Activated T-helper 1 cell treated with Interleukin-2 at 50 U/mL for 16 hours (primary cell): ENCODE data around the gene ELMO3.

Experiments used
- DNase-seq: peaks from one replicate; pipeline ENCODE4 v3.0.0-alpha.2; 2020; ENCODE audit warnings: low read depth

The ELMO3 gene, protein sequence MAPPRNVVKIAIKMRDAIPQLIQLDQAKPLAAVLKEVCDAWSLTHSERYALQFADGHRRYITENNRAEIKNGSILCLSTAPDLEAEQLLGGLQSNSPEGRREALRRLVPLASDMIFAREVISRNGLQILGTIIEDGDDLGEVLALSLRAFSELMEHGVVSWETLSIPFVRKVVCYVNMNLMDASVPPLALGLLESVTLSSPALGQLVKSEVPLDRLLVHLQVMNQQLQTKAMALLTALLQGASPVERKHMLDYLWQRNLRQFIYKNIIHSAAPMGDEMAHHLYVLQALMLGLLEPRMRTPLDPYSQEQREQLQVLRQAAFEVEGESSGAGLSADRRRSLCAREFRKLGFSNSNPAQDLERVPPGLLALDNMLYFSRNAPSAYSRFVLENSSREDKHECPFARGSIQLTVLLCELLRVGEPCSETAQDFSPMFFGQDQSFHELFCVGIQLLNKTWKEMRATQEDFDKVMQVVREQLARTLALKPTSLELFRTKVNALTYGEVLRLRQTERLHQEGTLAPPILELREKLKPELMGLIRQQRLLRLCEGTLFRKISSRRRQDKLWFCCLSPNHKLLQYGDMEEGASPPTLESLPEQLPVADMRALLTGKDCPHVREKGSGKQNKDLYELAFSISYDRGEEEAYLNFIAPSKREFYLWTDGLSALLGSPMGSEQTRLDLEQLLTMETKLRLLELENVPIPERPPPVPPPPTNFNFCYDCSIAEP

DNA sequence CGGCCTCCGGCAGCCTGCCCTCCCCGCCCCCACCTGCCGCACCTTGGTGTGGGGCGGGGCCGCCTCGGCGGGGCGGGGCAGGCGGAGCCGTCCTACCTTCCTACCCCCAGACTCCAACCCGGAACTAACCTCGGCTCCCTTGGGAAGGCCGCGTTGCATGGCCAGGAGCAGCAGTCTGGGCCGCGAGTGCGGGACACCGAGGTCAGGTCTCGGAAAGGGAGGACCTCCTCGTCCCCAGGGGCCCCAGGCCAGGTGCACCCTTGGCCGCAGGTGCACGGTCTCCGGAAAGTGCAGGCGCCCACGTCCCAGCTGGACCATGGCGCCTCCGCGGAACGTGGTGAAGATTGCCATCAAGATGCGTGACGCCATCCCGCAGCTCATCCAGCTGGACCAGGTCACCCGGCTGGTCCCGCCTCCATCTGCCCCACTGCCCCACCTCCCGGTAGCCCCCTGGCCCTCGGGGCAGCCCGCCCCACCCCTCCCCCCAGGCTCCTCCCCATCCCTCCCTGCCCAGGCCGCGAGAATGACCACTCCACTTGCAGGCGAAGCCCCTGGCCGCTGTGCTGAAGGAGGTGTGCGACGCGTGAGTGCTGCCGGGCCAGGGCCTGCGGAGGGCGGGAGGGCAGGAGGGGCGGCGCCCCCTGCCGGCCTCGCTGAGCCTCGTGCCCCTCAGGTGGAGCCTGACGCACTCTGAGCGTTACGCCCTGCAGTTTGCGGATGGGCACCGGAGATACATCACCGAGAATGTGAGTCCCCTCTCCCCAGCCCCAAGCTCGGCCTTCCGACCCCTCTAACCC lies at the start of gene ELMO3:
ELMO3 (plus strand) TSS at position 121 of the 797 bp plus-strand sequence; CDS start at position 317, 196 bp downstream.
- DNase-seq, result no peak

DNA sequence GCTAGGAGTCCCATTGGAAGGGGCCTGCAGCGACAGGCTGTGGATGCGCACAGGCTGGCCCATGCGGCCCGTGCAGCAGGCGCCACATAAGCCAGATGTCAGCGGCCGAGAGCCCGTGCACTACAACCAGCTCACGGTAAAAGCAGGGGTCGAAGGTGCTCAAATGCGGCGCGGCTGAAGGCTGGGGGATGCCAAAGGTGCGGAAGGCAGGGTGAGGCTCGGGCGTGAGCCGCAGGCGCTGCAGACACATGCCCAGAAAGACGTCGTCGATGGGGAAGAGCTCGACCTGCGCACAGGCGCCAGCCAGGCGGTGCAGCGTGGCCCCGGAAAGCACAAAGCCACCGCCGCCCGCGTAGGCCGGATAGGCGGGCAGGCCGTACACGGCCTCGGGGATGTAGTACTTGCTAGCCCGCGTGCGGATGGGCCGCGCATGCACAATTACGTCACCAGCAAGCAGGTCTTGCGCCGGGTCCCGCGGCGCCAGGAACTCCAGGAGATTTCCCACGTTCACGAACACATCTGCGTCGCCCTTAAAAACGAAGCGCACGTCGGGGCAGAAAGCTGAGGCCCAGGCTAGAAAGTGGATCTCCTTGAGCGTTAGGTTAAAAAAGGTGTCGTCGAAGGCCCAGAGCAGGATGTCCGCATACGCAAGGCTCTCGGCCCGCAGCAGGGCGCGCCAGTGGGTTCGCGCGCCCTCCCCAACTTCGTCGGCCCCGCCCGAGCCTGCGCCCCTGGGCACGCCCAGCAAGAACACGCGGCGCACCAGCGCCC lies 49.5 kb upstream of the ELMO3 start:
- no peak for DNase-seq

DNA sequence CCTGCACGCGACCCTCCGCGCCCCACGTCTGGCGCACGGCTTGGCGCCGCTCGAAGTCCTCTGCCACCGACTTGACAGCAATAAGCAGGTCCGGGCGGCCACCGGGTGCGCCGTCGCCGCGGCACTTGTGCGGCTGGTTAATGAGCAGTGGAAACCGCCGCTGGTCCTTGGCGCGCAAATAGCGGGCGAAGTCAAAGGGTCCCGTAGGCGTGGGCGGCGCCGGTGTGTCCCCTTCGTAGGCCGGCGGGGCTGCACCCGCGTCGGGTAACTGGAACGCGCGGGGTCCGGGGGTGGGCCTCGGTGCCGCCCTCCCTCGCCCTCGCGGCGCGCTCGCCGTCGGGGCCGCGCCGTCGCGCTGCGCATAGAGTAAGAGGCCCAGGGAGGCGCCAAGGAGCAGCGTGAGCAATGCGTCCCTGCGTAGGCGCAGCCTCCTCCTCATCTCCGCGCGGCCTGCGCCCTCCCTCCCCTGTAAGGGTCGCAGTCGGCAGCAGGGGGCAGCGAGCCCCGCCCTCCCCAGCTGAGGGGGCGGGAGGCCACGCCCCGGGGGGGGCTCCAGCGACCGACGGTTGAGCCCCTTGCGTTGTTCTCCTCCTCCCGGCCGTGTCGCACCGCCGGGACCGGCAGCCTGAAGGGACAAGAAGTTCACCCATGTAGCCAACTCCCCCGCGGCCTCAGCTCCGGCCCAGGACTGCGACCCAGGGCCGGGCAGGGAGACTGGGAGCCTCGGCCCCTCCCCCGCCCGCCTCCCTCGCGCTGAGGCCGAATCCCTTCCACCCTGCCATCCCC lies 48.7 kb upstream of the ELMO3 start:
- no peak for DNase-seq

DNA sequence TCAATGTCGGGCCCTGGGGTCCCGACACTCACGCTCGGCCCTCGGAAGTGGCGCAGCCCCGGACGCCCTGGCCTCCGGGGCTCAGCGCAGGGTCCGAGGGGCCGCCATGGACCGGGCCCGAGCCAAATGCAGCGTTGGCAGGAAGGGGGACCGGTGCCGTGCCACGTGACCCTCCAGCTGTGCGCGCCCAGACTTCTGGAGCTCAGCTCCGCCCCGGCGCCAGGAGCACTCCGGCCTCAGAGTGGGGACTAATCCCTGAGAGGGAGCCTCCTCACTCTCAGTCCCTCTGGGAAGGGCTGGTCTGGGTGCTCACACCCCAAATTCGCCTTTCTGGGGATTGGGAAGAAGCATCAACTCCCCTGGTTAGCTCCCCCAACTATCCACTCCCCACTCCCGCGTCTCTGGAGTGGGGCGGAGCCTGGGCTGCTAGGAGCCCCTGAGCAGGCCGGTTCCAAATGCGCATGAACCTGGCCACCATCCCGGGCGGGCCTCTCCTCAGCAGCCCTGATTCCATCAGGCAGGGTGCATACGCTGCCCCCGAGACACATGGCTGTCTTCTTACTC lies 48.0 kb upstream of the ELMO3 start, which contains the start of gene B3GNT9:
B3GNT9 (minus strand) TSS at position 166 of the 564 bp plus-strand sequence. CDS start 513 bp downstream, outside the sequence.
- no peak for DNase-seq

DNA sequence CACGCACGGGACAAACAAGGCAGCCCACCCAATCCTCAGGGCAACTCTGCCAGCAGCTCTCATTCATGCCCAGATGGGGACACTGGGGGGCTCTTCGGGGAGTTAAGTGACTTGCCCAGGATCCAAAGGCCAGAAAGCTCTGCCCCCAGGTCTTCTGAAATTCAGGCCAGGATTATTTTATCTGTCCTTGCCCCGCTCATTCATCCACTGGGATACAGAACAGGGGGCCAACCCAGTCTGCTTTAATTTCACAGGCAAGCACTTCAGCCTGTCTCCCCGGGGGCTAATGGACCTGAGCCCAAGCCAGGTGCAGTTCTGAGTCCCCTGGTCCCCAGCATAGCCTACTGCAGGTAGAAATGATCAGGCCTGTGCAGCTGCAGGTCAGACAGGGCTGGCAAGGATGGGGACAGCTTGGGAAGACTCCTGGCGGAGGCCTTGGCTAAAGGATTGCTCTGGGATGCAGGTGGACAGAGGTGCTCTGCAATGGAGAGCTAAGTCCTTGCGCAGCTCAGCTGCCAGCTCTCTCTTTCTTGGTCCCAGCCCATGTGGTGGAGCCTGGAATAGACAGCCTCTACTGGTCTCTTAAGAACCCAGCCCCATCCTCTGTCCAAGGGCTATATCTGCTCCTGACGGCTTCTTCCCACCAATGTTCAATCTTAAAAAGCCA lies 47.4 kb upstream of the ELMO3 start:
- DNase-seq, result no peak

DNA sequence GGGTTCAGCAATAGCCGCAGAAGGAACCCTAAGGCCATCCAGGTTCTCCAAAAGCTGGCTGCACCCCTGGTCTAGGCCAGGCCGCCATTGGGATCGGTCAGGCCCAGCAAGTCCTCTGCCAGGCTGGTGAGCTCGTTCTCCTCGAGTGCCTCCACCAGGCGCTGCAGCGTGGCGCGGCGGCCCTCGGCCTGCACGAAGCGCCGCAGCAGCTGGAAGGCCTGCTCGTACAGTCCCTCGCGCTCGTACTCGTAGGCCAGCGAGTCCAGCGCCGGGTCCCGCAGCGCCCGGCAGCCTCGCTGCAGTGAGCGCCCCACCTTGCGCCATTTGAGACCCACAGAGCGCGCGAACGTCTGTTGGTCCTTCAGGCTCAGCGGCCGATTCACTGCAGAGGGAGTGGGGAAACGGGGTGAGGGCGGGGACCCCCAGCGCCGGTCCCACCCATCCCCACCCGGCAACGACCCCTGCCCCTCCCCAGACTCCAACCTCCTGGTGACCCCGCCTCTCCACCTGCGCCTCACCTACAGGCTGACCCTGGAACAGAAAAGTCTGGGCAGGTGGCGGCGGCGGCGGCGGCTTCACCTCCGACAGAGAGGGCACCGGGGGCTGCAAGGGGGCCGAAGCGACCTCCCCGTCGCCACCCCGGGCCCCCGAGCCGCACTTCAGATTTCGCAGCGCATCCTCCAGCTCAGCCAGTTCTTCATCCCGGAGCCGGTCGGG lies 44.2 kb upstream of the ELMO3 start:
- no peak for DNase-seq

DNA sequence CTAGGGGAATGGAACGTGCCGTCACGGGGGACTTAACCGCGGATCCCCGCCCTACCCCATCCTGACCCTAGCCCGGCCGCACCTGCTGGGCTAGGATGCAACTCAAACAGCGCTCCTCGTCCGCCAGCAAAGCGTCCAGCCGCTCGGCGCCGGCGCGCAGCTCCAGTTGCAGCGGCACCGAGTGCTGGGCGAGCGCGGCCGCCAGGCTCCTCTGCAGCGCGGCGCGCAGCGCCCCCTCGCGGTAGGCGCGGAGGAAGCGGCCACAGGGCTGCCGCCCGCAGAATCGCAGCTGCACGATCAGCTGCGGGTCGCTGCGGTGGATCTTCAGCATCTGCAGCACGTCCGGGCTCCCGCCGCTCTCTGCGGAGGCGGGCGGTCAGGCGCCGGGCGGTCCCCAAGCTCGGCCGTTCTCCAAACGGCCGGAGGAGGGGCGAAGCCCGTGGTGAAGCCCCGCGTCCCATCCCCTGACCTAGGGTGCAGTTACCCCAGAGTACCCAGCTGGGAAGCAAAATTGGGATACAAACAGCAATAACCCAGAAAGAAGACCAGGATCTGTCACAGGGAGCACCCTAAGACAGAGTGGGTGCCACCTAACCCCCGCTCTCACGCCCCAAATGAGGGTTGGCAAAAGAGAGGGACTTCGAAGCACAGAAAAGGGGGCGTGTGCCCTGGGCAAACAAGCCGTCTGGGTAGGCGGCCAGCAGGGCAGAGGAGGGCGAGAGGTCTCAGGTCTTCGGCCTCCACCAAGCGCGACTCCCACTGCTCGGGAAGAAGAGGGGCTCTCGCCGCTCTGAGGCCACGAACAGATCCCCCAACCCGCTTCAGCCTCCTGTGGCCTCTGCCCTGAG lies 43.4 kb upstream of the ELMO3 start:
- peak; percentile 75 for DNase-seq

DNA sequence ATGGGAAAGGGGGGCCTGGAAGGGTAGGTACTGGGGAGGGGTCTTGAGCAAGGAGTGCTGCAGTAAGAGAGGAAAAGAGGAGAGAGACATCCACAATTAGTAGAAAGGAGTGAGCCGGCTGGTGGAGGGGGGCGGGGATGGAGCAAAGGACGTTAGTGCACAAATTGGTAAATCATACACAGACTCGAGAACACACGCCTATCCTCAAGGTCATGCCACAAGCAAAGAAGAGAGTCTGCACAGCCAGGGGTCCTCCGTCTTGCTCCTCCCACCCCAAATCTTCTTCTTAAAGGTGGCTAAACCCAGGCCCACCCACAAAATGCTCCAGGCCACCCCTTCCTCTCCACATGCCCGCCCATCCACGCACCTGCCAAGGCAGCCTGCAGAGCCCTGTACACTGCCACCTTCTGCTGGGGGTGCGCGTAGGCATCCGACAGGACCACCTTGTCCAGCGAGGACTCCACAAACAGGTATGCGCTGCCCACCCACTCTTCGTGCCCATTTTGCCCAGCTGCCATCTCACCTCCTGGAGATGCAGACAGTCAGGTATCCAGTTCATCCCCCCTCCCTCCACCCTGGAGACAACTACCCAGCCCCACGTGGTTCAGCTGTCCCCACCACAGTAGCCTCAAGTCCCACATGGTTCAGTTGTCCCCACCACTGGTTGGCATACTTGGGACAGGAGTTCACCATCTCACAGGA lies 42.6 kb upstream of the ELMO3 start:
- no peak for DNase-seq

DNA sequence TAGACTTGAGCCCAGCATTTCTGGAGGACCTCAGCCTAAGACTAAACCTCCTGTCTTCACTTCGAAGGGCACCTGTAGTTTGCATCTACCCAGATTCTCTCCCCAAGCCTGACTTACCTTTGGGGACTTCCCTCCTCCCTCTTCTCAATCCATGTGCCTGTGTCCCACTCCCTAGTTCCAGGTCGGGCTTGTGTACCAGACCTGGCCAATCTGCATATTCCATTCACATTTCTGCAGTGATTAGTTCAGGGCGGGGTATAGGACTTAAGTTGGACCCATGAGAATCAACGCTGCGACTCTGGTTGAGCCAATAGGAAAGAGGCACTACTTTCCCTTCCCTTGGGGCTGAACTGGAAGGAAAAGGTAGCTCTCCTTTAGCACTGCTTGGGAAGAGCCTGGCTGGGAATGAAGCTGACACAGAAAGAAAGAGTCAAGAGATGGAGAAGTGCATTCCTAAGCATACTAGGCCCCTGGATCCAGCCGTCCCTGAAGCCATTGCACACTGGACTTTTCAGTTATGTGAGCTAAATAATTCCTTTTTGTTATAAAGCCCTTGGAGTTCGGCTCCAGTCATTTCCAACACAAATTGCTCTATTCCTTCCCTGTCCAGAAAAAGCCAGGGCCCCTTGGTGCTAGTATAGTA lies 41.7 kb upstream of the ELMO3 start:
- no peak for DNase-seq

DNA sequence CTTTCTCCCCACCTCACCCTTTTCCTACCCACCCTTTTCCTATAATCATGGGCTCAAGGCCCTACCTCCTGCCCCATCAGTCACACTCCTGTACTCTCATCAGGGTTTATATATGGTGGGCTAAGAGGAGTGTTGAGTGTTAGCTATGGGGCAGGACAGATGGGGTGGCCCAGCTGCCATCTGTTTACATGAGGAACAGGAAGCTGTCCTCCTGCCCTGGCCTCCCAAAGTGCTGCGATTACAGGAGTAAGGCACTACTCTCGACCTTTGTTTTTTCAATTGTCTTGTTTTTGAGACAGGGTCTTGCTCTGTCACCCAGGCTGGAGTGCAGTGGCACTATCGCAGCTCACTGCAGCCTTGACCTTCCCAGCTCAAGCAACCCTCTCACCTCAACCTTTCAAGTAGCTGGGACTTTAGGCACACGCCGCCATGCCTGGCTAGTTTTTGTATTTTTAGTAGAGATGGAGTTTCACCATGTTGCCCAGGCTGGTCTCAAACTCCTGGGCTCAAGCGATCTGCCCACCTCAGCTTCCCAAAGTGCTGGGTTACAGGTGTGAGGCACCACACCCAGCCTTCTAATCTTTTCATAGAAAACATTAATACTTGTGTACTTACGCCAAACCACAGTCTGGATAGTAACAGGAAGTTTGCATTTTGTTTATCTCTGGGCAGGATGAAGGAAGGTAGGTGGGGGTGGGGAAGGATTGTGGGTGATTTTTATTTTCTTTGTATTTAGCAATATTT lies 40.9 kb upstream of the ELMO3 start:
- DNase-seq, result no peak

DNA sequence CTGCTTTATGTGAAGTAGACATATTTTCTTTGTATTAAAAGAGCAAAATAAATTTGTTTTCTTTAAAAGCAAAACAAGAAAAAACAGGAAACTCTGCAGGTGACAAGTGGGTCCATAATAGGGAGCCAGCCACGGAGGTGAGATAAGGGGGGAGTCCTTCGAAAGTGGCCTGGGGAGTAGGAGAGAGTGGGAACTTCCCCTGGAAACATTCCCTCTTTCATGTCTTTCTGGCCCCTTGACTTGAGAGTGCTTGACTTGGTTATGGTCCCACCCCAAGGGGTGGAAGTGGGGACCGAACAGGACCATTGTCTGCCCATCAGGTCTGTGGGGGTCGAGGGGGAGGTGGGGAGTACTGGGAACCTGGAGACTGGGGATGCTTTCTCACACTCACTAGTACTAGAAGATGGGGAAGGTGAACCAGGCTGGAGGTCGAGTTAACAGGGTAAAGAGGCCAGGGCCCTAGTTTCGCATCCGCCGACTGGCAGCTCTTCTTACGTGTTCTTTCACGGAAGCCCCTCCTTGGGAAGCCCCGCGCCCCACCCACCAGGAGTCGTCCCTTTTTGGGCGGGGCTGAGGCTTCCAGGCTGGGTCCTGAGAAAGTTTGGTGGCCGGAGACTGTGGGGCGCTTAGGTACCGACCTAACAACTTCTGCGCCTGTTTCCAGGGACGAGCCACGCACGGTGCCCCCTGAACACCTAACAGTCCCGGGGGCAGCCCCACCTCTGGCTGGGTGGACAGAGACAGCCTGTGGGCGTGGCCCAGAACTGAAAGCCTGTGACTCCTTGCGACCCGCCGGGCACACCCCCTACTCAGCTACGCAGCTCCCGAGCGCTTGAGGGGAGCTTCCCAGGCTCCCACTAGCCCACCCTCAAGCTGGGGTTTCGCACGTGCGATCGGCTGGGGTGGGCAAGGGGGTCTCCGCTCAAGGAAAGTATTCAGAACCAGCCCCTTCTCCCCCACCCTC lies 40.0 kb upstream of the ELMO3 start:
- DNase-seq, result peak; percentile 73

DNA sequence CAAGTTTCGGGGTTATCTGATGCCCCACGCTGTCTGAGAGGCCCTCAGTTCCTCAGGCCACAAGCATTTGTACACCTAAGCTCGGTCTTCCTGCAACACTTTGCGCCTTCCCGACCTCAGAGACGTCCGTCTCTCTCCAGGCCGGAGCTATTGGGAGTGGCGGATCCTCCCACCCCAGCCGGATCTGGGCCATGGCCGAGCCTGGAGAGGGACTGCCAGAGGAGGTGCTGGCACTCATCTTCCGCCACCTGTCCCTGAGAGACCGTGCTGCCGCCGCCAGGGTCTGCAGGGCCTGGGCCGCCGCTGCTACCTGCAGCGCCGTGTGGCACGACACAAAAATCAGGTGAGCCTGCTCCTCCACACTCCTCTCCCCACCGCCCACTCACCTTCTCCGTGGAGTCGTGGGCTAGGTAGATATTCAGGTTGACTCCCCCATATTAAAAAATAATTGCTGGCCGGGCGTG lies 37.3 kb upstream of the ELMO3 start:
- no peak for DNase-seq

DNA sequence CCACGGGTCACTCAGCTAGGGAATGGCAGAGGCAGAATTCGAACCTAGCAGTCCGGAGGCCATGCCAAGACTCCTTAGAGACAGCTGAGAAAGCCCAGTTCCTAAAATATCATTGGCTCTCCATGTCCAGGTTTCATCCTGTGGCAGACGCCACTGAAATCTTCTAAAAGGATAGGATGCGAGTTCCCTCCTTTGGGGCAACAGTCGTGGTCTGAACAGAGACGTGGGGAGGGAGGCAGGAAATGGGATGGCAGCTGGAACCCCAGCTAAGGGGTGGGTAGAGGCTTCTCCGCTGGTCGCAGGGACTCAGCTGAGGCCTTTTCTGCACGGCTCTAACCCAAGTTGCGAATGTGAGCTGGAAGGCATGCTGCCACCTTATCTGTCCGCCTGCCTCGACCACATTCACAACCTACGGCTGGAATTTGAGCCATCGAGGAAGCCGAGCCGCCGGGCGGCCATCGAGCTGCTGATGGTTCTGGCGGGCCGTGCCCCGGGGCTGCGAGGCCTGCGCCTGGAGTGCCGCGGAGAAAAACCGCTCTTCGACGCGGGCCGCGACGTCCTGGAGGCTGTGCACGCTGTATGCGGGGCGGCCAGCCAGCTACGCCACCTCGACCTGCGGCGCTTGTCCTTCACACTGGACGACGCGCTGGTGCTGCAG lies 36.3 kb upstream of the ELMO3 start:
- no peak for DNase-seq

DNA sequence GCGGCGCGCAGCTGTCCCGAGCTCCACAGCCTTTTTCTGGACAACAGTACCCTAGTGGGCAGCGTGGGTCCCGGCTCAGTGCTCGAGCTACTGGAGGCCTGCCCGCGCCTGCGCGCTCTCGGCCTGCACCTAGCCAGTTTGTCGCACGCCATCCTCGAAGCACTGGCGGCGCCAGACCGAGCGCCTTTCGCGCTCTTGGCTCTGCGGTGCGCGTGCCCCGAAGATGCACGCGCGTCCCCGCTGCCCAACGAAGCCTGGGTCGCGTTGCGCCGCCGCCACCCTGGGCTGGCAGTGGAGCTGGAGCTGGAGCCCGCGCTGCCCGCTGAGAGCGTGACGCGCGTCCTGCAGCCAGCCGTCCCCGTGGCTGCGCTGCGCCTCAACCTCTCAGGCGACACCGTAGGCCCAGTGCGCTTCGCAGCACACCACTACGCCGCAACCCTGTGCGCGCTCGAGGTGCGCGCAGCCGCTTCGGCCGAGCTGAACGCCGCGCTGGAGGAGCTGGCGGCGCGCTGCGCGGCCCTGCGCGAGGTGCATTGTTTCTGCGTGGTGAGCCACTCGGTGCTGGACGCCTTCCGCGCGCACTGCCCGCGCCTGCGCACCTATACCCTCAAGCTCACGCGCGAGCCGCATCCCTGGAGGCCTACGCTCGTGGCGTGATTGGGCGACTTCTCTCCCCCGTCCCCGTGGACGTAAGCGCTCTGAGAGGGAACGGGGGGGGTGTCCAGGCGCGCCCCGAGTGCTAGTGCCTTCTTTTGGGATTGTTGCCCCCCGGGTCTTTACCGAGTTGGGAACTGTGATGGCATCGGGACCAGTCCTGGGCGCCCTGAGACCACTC lies 35.5 kb upstream of the ELMO3 start:
- DNase-seq, result peak; percentile 28
